Neural cell (in vitro differentiated cells): ENCODE measurements around the gene HLA-DMA. TPM values are rescaled to one million over a fixed set of nuclear protein-coding genes. Genes with fewer than 3 reads are reported as not detected.

Experiments
- H2AFZ ChIP-seq: fragments of 200-600, 300-800 bp; sonication (generic), shearing (Covaris generic); 2 replicates; pipeline ENCODE4 v1.6.0; 2014; ENCODE audit warnings: low read depth, mild to moderate bottlenecking, antibody characterized with exemption, low read length, moderate library complexity
- H3F3A ChIP-seq: fragments of 200-600 bp; shearing (Covaris generic); 2 replicates; pipeline ENCODE4 v1.6.1; 2016; ENCODE audit warnings: mild to moderate bottlenecking, moderate library complexity, mixed read lengths, antibody characterized with exemption, low read length; ENCODE audit not compliant: insufficient read depth, poor library complexity, severe bottlenecking
- H3K27ac ChIP-seq: fragments of 200-600, 300-800 bp; sonication (generic), shearing (Covaris generic); 2 replicates; pipeline ENCODE4 v1.5.1; 2014; ENCODE audit warnings: mild to moderate bottlenecking, low read length, moderate library complexity
- H3K27me3 ChIP-seq: fragments of 300-800, 200-600 bp; sonication (generic), shearing (Covaris generic); 2 replicates; pipeline ENCODE4 v1.6.0; 2014; ENCODE audit warnings: mild to moderate bottlenecking, low read depth, low read length, moderate library complexity; ENCODE audit not compliant: insufficient read depth
- H3K36me3 ChIP-seq: fragments of 300-800, 200-600 bp; sonication (generic), shearing (Covaris generic); 2 replicates; pipeline ENCODE4 v1.5.1; 2014; ENCODE audit warnings: mild to moderate bottlenecking, antibody characterized with exemption, low read length, moderate library complexity; ENCODE audit not compliant: insufficient read depth
- H3K4me2 ChIP-seq: fragments of 300-800, 200-600 bp; sonication (generic), shearing (Covaris generic); 2 replicates; pipeline ENCODE4 v1.6.0; 2014; ENCODE audit warnings: mild to moderate bottlenecking, low read length
- H3K4me3 ChIP-seq: fragments of 300-800, 200-600 bp; sonication (generic), shearing (Covaris generic); 2 replicates; pipeline ENCODE4 v1.5.1; 2014; ENCODE audit warnings: mild to moderate bottlenecking, low read length, moderate library complexity
- H3K79me2 ChIP-seq: fragments of 200-600 bp; shearing (Covaris generic); replicated peaks from 2 replicates; pipeline ENCODE4 v1.6.0; 2014; ENCODE audit warnings: mild to moderate bottlenecking, low read length, moderate library complexity; ENCODE audit not compliant: insufficient read depth
- H3K9ac ChIP-seq: fragments of 300-800, 200-600 bp; sonication (generic), shearing (Covaris generic); 2 replicates; pipeline ENCODE4 v1.6.1; 2016; ENCODE audit warnings: mild to moderate bottlenecking, low read length, mixed read lengths
- H3K9me2 ChIP-seq: fragments of 200-600 bp; shearing (Covaris generic); 2 replicates; pipeline ENCODE4 v1.6.1; 2016; ENCODE audit warnings: mild to moderate bottlenecking, low read length, mixed read lengths; ENCODE audit not compliant: insufficient read depth
- H3K9me3 ChIP-seq: fragments of 200-600, 300-800 bp; sonication (generic), shearing (Covaris generic); 2 replicates; pipeline ENCODE4 v1.6.1; 2016; ENCODE audit warnings: mild to moderate bottlenecking, mixed run types, low read length, moderate library complexity, mixed read lengths
- H4K20me1 ChIP-seq: fragments of 200-600 bp; shearing (Covaris generic); 2 replicates; pipeline ENCODE4 v1.6.1; 2016; ENCODE audit warnings: mild to moderate bottlenecking, mixed run types; ENCODE audit not compliant: insufficient read depth
- EP300 ChIP-seq: fragments of 450-650 bp; conservative IDR thresholded peaks from 2 replicates; pipeline ENCODE4 v1.6.1; 2014; ENCODE audit warnings: antibody characterized with exemption, mild to moderate bottlenecking, moderate library complexity; ENCODE audit not compliant: poor library complexity, severe bottlenecking
- EZH2 ChIP-seq: fragments of 200-600, 300-800 bp; shearing (Covaris generic), sonication (generic); IDR thresholded peaks from 2 replicates; pipeline ENCODE4 v1.6.1; 2014; ENCODE audit warnings: antibody characterized with exemption, low read length, borderline replicate concordance, mild to moderate bottlenecking; ENCODE audit not compliant: insufficient read depth, poor library complexity, severe bottlenecking
- MXI1 ChIP-seq: fragments of 450-650 bp; conservative IDR thresholded peaks from 2 replicates; pipeline ENCODE4 v1.6.1; 2014; ENCODE audit warnings: antibody characterized with exemption, mild to moderate bottlenecking; ENCODE audit not compliant: poor library complexity, severe bottlenecking
- POLR2AphosphoS5 ChIP-seq: IDR thresholded peaks from 2 replicates; pipeline ENCODE4 v1.6.1; 2012
- RAD21 ChIP-seq: fragments of 450-650 bp; conservative IDR thresholded peaks from 2 replicates; pipeline ENCODE4 v1.6.1; 2014; ENCODE audit warnings: antibody characterized with exemption, mild to moderate bottlenecking, moderate library complexity
- REST ChIP-seq: IDR thresholded peaks from 2 replicates; pipeline ENCODE4 v1.6.1; 2012; ENCODE audit warnings: borderline replicate concordance
- SMC3 ChIP-seq: fragments of 450-650 bp; conservative IDR thresholded peaks from 2 replicates; pipeline ENCODE4 v1.6.1; 2014; ENCODE audit warnings: antibody characterized with exemption, mild to moderate bottlenecking, moderate library complexity; ENCODE audit not compliant: poor library complexity
- TAF1 ChIP-seq: IDR thresholded peaks from 2 replicates; pipeline ENCODE4 v1.6.1; 2012; ENCODE audit warnings: low read depth
- polyA plus RNA-seq: library from polyadenylated mRNA; depleted of rRNA; stranded (reverse); fragments of >200 nt; gene quantifications from 2 replicates; pipeline ENCODE4 v1.2.3, GENCODE V29; 2014
- TF ChIP-seq, protein P1 (sequence below): fragments of 450-650 bp; IDR thresholded peaks from 2 replicates; pipeline ENCODE4 v1.5.1; 2014; ENCODE audit warnings: antibody characterized with exemption, mild to moderate bottlenecking, moderate library complexity; ENCODE audit not compliant: poor library complexity, severe bottlenecking

Gene HLA-DMA
- polyA plus RNA-seq, 1 donor from 2014 or later: 4.4 TPM

DNA sequence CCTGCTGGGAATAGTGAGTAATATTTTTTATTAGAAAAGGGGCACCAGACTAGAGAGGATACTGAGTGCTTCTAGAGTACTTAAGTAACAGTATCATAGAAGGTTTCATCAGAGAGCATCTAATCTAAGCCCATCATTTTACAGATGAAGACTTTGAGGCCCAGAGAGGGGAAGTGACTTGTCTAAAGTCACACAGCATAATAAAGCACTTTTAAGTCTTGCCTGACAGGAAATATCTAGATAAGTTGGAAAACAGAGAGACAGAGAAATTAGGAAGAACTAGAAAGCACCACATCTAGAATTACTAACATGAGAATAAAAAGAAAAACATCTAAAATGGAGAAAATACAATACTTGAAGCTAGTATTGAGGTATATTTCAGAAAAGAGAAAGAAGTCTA is 6.0 kb downstream of the HLA-DMA start:
- H3K79me2 ChIP-seq: no peaks in the 10 kb centered on the region
- H3K36me3 ChIP-seq: no peaks in the 10 kb centered on the region
- H3K27me3 ChIP-seq: no peaks in the 10 kb centered on the region
- H3K9ac ChIP-seq: no peak overlapping the region
- no peak overlapping the region for H2AFZ ChIP-seq
- no peak overlapping the region for H3K4me2 ChIP-seq
- no peaks in the 10 kb centered on the region for H3K9me2 ChIP-seq
- H3K4me3 ChIP-seq: no peak overlapping the region
- H3F3A ChIP-seq: no peaks in the 10 kb centered on the region
- no peak for TF ChIP-seq RAD21
- TF ChIP-seq POLR2AphosphoS5: no peak
- no peak for TF ChIP-seq MXI1
- TF ChIP-seq EZH2: no peak
- TF ChIP-seq, protein P1, sequence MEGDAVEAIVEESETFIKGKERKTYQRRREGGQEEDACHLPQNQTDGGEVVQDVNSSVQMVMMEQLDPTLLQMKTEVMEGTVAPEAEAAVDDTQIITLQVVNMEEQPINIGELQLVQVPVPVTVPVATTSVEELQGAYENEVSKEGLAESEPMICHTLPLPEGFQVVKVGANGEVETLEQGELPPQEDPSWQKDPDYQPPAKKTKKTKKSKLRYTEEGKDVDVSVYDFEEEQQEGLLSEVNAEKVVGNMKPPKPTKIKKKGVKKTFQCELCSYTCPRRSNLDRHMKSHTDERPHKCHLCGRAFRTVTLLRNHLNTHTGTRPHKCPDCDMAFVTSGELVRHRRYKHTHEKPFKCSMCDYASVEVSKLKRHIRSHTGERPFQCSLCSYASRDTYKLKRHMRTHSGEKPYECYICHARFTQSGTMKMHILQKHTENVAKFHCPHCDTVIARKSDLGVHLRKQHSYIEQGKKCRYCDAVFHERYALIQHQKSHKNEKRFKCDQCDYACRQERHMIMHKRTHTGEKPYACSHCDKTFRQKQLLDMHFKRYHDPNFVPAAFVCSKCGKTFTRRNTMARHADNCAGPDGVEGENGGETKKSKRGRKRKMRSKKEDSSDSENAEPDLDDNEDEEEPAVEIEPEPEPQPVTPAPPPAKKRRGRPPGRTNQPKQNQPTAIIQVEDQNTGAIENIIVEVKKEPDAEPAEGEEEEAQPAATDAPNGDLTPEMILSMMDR: no peak
- no peak for TF ChIP-seq REST
- no peak for TF ChIP-seq TAF1
- TF ChIP-seq SMC3: no peak
- H4K20me1 ChIP-seq: no peaks in the 10 kb centered on the region
- no peaks in the 10 kb centered on the region for H3K9me3 ChIP-seq
- H3K27ac ChIP-seq: no peak overlapping the region

- Histone ChIP-seq H3K9ac (no peak overlapping the region), H3F3A (no peaks in the 10 kb centered on the region), H3K4me2 (no peak overlapping the region), H3K36me3 (no peaks in the 10 kb centered on the region), H3K27ac (no peak overlapping the region), H3K79me2 (no peaks in the 10 kb centered on the region), H4K20me1 (no peaks in the 10 kb centered on the region), H3K9me2 (no peaks in the 10 kb centered on the region), H2AFZ (no peak overlapping the region), H3K4me3 (no peak overlapping the region), H3K27me3 (no peaks in the 10 kb centered on the region), H3K9me3 (no peaks in the 10 kb centered on the region)
- TF ChIP-seq EZH2 (no peak), REST (no peak), MXI1 (no peak), POLR2AphosphoS5 (no peak), SMC3 (no peak), EP300 (no peak), TAF1 (no peak), RAD21 (no peak)
- TF ChIP-seq, protein P1: no peak
Observed at GRCh38 chr6:32945953-32946352, 6.9 kb downstream of the HLA-DMA start.
